Activated naive CD4-positive, alpha-beta T cell treated with anti-CD3 and anti-CD28 coated beads, Interleukin-2, amount 50 U/mL, for 24 hours (primary cell): ENCODE results near the gene NACC1.
A peak's percentile ranks its signal among the peaks of the same experiment; 100 is the strongest.

Source experiments
- H3K27ac Mint-ChIP-seq: one replicate; pipeline ENCODE4 v1.8.0; 2021; ENCODE audit warnings: mild to moderate bottlenecking, mixed read lengths
- H3K27me3 Mint-ChIP-seq: one replicate; pipeline ENCODE4 v1.8.0; 2021; ENCODE audit warnings: mixed read lengths
- H3K36me3 Mint-ChIP-seq: one replicate; pipeline ENCODE4 v1.8.0; 2021; ENCODE audit warnings: mixed read lengths
- H3K4me1 Mint-ChIP-seq: one replicate; pipeline ENCODE4 v1.8.0; 2021; ENCODE audit warnings: mixed read lengths
- H3K4me3 Mint-ChIP-seq: one replicate; pipeline ENCODE4 v1.8.0; 2021; ENCODE audit warnings: mild to moderate bottlenecking, mixed read lengths
- H3K9me3 Mint-ChIP-seq: one replicate; pipeline ENCODE4 v1.8.0; 2021; ENCODE audit warnings: mixed read lengths

Gene NACC1

DNA sequence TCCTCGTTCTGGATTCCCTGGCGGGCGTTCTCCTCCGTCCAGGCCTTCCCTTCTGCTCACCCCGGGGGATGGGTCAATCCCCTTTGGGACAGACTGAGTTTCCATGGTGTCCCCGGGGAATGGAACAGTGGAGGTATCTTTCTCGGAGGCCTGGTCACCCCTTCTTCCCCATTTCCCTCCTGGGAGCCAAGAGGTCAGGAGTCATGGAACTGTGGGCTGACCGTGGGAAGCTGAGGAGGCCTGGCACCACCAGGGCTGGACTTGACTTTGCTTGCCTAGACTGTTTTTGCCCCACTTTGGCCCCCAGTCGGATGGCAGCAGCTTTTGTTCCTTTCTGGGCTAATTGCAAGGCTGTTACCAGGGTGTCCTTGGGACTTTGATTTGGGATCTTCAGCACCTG is 2.0 kb downstream of the NACC1 start:
- peak overlapping the region; percentile 85 for H3K4me3 Mint-ChIP-seq
- no peaks in the 10 kb centered on the region for H3K27me3 Mint-ChIP-seq
- peaks cover 4% of the 10 kb centered on the region for H3K36me3 Mint-ChIP-seq
- H3K9me3 Mint-ChIP-seq = no peaks in the 10 kb centered on the region
- no peak overlapping the region for H3K27ac Mint-ChIP-seq
- H3K4me1 Mint-ChIP-seq = peaks cover 57% of the 10 kb centered on the region

DNA sequence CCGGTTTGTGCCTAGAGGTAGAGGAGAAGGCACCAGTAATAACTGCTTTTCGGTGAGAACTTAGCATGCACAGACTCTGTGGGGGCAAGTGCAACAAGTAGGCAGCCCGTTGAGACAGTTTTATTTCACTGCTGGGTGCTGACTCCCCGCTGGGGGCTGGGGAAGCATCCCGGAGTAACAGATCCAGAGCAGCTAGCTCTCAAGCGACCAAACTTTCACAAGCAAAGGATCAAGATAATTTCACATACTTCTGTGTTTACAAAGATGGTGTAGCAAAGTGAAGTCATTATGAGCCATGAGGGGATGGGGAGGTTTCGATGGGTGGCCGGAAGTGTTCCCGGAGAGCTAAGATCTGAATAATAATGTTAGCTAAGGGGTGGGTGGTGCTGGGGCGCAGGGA is 2.8 kb downstream of the NACC1 start:
- peak overlapping the region; percentile 81 for H3K27ac Mint-ChIP-seq
- H3K36me3 Mint-ChIP-seq = peaks cover 1% of the 10 kb centered on the region
- no peaks in the 10 kb centered on the region for H3K27me3 Mint-ChIP-seq
- H3K9me3 Mint-ChIP-seq = no peaks in the 10 kb centered on the region
- peaks cover 53% of the 10 kb centered on the region for H3K4me1 Mint-ChIP-seq
- peak overlapping the region; percentile 15 for H3K4me3 Mint-ChIP-seq

DNA sequence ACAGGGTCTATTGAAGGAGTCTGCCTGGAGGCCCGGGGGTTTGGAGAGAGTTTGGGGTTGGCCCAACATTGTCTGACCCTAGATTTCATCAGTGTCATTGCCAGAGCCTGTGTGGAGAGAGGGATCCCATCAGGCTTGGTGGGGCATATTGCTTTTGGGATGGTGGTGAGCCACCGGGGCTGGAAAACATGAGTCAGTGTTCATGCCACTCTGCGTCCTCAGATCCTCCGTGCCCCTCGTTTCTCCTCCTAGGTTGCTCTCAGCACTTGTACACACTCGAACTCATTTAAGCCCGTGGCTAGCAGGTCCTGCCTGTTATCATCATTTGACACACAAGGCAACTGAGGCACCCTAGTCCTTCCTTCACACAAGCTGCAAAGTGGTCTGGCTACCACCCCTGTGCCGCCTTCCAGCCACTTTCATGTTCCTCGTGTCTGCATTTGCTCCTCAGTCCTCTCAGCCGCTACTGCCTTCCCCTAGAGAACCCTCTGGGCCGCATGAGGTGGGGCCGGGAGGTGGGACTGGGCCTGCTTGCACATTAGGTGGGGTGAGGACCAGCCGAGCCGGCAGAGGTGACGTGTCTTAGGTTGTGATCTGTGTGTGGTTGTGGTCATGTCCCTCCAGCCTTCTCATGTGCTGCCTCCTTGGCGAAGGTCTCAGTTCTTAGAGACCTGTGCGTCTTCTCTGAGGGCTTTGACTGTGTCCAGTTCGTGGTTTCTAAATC is 3.6 kb downstream of the NACC1 start:
- Mint-ChIP-seq H3K4me1 (peaks cover 49% of the 10 kb centered on the region), H3K36me3 (no peaks in the 10 kb centered on the region), H3K9me3 (no peaks in the 10 kb centered on the region), H3K27ac (peak overlapping the region; percentile 68), H3K4me3 (no peak overlapping the region), H3K27me3 (no peaks in the 10 kb centered on the region)

- Mint-ChIP-seq H3K36me3 (no peaks in the 10 kb centered on the region), H3K4me1 (peaks cover 44% of the 10 kb centered on the region), H3K9me3 (no peaks in the 10 kb centered on the region), H3K27ac (peak overlapping the region; percentile 68), H3K27me3 (no peaks in the 10 kb centered on the region), H3K4me3 (no peak overlapping the region)
Measured at GRCh38 chr19:13122275-13122878, 4.3 kb downstream of the NACC1 start.

DNA sequence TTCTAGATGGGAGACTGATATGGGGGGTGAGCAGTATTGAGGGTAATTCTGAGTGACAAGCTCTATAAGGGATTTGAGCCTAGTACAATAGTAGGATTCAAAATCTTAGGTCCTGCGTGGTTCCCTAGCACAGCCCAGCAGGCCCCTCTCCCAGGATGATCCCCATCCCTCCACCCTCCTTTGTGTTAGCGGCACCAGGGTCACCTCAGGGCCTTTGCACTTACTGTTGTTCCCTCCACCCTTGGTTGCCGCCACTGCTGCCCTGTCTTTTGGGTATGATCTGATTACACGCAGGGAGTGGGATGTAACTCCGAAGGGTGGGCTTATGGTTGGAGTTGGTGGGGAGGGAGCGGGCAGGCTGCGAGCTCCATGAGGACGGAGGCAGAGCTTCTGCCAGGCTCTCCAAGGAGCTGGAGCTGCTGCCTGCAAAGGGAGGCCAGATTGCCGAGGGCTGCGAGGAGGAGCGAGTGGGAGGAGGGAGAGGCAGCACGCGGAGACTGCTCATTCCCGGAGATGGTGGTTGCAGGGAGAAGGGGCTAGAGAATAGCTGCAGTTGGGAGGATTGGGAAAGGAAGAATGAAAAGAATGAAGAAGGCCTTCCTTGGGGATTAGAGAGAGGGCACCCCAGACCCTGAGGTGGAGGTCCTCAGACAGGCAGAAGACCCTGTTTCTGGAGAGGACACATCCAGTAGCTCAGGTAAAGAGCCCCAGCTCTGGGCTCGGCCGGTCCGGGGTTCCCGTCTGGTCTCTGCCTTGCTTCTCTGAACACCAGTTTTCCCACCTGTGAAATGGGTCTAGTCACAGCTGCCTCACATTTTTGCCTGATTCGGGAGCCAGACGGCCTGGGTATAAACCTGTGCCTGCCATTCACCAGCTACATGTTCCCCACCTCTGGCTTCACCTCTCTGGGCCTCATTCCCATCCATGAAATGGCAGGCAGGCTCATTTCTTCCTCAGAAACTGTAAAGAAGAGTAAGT is 5.2 kb downstream of the NACC1 start:
- peak overlapping the region; percentile 87 for H3K27ac Mint-ChIP-seq
- peaks cover 50% of the 10 kb centered on the region for H3K4me1 Mint-ChIP-seq
- no peaks in the 10 kb centered on the region for H3K27me3 Mint-ChIP-seq
- no peaks in the 10 kb centered on the region for H3K36me3 Mint-ChIP-seq
- H3K4me3 Mint-ChIP-seq = no peak overlapping the region
- no peaks in the 10 kb centered on the region for H3K9me3 Mint-ChIP-seq

- Mint-ChIP-seq H3K27ac (no peak overlapping the region), H3K4me3 (no peak overlapping the region), H3K4me1 (peaks cover 37% of the 10 kb centered on the region), H3K36me3 (no peaks in the 10 kb centered on the region), H3K9me3 (no peaks in the 10 kb centered on the region), H3K27me3 (no peaks in the 10 kb centered on the region)
Measured at GRCh38 chr19:13127051-13127450, 9.0 kb downstream of the NACC1 start.

DNA sequence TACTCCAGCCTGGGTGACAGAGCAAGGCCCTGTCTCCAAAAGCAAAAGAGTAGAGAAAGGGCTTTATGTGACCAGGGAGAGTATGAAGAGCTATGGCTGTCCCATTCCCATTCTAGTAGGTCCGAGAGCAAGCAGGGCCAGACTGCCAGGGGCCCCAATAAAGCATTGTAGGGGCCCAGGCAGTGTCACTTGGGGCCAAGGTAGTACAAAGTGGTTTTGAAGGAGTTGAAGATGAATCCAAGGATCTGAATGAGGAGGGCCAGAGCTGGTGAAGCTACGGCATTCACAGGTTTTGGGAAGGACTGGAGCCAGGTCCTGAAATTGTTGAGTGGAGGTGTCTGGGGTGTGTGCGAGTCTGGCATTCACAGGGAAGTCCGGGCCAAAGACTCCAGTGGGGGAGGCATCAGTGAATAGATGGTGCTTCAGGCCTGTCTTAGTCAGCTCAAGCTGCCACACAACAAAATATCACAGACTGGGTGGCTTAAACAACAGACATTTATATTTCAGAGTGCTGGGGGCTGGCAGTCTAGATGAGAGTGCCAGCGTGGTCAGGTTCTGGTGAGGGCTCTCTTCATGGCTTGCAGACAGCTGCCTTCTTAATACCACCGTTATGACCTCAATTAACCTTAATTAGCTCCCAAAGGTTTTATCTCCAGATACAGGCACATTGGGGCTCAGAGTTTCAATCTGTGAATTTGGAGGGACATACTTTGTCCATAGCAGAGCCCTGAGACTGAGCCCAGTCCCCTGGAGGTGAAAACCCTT is 9.9 kb downstream of the NACC1 start:
- H3K27ac Mint-ChIP-seq = peak overlapping the region; percentile 85
- no peaks in the 10 kb centered on the region for H3K27me3 Mint-ChIP-seq
- H3K9me3 Mint-ChIP-seq = no peaks in the 10 kb centered on the region
- H3K36me3 Mint-ChIP-seq = no peaks in the 10 kb centered on the region
- no peak overlapping the region for H3K4me3 Mint-ChIP-seq
- H3K4me1 Mint-ChIP-seq = peaks cover 35% of the 10 kb centered on the region

GRCh38 chr19:13128583-13128982 is 10.5 kb downstream of the NACC1 start:
- Mint-ChIP-seq H3K36me3 (no peaks in the 10 kb centered on the region), H3K9me3 (no peaks in the 10 kb centered on the region), H3K4me3 (no peak overlapping the region), H3K27me3 (no peaks in the 10 kb centered on the region), H3K4me1 (peaks cover 37% of the 10 kb centered on the region), H3K27ac (no peak overlapping the region)

- no peaks in the 10 kb centered on the region for H3K9me3 Mint-ChIP-seq
- H3K27ac Mint-ChIP-seq = no peak overlapping the region
- H3K4me3 Mint-ChIP-seq = no peak overlapping the region
- H3K36me3 Mint-ChIP-seq = no peaks in the 10 kb centered on the region
- peaks cover 36% of the 10 kb centered on the region for H3K4me1 Mint-ChIP-seq
- no peaks in the 10 kb centered on the region for H3K27me3 Mint-ChIP-seq
Measured at GRCh38 chr19:13129384-13129783, 11.3 kb downstream of the NACC1 start.

DNA sequence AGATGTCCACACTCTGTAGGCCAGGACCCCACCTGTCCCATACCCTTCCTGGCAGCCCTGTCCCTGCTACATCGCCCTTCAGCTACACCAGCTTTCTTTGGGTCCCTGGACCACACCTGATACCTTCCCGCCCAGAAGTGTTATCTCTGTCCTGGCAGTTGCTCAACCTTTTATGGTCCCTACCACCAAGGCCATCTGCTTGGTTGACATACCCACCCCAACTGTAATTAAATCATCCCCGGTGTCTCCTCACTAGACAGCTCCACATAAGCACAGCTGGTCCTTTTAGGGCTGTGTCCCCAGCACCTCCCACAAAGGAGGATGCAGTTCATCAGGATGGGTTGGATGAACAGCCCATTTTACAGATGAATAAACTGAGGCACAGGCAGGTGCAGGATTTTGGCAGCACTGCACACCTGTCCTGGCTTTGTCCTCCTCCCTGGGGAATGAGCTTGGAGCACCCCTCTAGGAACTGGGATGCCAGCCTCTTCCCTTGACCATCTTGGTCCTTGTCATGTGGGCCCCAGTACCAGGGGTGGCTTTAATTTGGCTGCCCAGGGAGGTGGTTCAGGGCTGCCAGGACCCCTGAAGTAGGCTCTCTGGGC is 12.9 kb downstream of the NACC1 start:
- Mint-ChIP-seq H3K4me3 (no peak overlapping the region), H3K9me3 (no peaks in the 10 kb centered on the region), H3K36me3 (no peaks in the 10 kb centered on the region), H3K27ac (peak overlapping the region; percentile 35), H3K4me1 (peaks cover 36% of the 10 kb centered on the region), H3K27me3 (no peaks in the 10 kb centered on the region)

DNA sequence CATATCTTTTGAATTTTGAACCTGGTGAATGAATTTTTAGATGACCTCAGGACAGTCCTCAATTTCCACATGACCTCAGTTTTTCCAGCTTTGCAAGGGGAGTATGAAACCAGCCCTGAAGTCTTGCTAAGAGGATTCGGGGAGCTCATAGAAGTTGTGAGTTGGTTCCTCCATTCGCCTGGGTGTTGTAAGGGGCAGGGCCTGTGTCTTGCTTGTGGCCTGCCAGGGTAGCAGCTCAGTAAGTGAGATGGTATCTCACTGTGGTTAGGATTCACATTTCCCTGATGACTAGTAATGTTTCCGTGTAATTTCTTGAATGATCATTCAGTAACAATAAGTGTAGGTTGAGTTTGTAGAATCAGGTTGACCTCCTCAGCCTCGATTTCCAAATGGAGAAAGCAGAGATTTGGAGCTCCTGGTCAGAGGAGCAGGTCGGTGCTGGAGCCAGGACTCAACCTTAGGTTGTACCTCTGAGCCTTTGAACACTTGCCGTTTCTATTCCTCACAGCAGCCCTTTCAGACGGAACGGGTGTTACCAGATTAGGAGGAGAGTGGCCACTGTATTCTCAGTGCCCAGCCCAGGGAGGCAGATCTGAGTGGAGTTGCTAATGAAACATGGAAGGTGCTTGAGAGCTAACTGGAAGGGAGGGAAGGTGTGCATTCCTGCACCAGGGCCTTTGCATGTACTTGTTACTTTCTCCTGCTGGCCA is 14.6 kb downstream of the NACC1 start:
- peak overlapping the region; percentile 64 for H3K4me3 Mint-ChIP-seq

DNA sequence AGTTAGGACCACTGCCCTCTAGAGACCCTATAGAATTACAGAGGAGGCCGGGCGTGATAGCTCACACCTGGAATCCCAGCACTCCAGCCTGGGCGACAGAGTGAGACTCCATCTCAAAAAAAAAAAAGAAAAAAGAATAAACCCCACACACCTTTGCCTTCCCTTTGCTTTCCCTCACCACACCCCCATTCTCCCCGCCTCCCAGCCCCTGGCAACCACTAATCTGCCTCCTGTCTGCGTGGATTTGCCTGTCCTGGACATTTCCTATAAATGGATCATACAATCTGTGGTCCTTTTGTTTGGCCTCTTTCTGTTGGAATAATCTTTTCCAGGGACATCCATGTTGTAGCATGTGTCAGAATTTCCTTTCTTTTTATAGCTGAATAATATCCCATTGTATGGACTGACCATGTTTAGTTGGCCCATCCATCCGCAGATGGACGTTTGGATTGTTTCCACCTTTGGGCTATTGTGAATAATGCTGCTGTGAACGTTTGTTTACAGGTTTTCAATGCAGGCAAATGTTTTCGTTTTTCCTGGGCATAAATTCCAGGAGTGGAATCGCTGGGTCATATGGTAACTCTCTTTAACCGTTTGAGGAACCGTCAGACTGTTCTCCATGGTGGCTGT is 15.3 kb downstream of the NACC1 start:
- peaks cover 2% of the 10 kb centered on the region for H3K36me3 Mint-ChIP-seq
- H3K4me1 Mint-ChIP-seq = peaks cover 31% of the 10 kb centered on the region
- H3K9me3 Mint-ChIP-seq = no peaks in the 10 kb centered on the region
- H3K4me3 Mint-ChIP-seq = no peak overlapping the region
- H3K27ac Mint-ChIP-seq = no peak overlapping the region
- no peaks in the 10 kb centered on the region for H3K27me3 Mint-ChIP-seq

More for the DNA sequence above, 14.6 kb downstream of the NACC1 start:
- Mint-ChIP-seq H3K4me1 (peaks cover 36% of the 10 kb centered on the region), H3K27me3 (no peaks in the 10 kb centered on the region), H3K27ac (peak overlapping the region; percentile 85), H3K36me3 (peaks cover 2% of the 10 kb centered on the region), H3K9me3 (no peaks in the 10 kb centered on the region)

DNA sequence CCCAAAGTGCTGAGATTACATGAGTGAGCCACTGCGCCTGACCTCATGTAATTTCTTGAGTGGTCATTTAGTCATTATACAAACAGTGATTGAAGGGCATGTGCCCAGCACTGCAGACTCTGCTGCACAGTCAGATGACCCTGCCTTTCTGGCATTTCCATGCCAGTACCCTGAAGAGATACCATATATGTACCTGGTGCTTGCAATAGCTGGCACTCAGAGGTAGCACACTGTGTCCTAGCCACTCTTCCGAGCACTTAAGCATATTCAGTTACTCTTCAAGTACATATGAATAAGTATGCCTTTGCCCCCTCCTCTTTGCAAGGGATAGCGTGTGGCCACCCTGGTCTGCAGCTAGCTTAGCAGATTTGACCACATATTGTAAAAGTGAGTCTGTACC is 16.6 kb downstream of the NACC1 start:
- H3K9me3 Mint-ChIP-seq = no peaks in the 10 kb centered on the region
- no peak overlapping the region for H3K27ac Mint-ChIP-seq
- no peaks in the 10 kb centered on the region for H3K27me3 Mint-ChIP-seq
- peaks cover 24% of the 10 kb centered on the region for H3K4me1 Mint-ChIP-seq
- no peak overlapping the region for H3K4me3 Mint-ChIP-seq
- H3K36me3 Mint-ChIP-seq = peaks cover 2% of the 10 kb centered on the region
